Mesenteric fat pad (tissue), 1 donor: Measurements from ENCODE around the gene NUPR2. TPM values are rescaled to one million over a fixed set of nuclear protein-coding genes. Genes with fewer than 3 reads are reported as not detected.
"Not testable (repeated sequence)": the region's sequence is repeated elsewhere in the genome, so short reads cannot be mapped to it uniquely, and the experiment has no call there.

Experiments
- DNase-seq: peaks from one replicate; pipeline ENCODE4 v3.0.0-alpha.2; 2020; ENCODE audit warnings: low spot score
- long read RNA-seq: library from polyadenylated mRNA; unstranded; transcript quantifications from one replicate; pipeline ENCODE4 v2.0.0, GENCODE V29; 2020
- total RNA-seq: library from RNA; stranded (reverse); fragmentation: NEBNext Ultra II Directional; extraction: Animal tissue kit (Norgen Biotek cat#: 25700); gene quantifications from one replicate; pipeline ENCODE4 v1.2.1, GENCODE V29; 2021
- donor health status: DM: yes; HTN: yes; CAD: no.

NUPR2 gene, protein sequence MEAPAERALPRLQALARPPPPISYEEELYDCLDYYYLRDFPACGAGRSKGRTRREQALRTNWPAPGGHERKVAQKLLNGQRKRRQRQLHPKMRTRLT
- not detected for total RNA-seq
- long read RNA-seq: 0 reads

DNA sequence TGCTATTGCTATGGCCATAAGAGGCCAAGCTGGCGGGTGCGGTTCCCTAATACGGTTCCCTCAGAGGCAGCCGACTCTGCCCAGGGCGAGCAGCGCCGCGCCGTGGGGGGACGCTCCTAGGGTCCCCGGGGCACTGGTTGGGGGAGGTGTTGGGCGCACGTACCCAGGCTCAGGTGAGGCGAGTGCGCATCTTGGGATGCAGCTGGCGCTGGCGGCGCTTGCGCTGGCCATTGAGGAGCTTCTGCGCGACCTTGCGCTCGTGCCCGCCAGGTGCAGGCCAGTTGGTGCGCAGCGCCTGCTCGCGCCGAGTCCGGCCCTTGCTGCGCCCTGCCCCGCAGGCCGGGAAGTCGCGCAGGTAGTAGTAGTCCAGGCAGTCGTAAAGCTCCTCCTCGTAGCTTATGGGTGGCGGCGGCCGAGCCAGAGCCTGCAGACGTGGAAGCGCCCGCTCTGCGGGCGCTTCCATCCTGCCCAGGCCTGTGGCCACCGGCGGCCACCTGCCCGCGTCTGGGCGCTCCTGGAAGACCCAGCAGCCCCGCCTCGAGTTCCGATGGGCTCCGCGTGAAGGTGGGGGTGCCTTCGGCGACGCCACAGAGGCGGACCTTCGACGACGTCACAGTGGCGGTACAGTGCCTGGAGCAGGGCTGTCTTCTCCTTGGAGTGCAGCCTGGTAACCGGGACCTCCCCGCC is at the start of gene NUPR2:
TSS of gene NUPR2 (minus strand) at position 566 of the 687 bp plus-strand sequence. CDS start at position 463, 103 bp downstream.
- no peak for DNase-seq

DNA sequence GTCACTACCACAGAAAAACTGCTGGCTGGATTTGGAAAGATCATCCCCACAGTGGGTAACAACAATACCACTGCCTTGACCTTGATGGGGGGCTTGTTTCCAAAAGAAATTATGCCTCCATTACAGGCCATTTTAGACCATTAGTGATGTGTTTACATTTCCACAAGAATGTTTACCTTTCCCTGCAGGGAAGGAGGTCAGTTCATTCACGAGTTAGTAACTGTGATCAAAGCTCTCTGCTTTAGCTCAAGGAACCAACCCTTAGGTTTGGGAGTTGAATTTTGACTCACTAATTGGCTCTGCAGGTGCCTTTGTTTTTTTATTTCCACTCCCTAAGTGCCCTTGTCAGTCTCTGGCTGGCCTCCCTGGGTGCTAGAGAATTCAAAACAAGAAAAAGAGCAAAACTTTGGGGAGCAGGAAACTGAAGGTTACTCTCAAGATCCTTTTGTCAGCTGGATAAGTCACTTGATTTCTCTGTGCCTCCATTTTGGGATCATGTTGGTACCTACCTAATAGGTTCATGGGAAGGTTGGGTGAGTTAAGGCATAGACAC is 41.1 kb upstream of the NUPR2 start:
- DNase-seq: no peak

DNA sequence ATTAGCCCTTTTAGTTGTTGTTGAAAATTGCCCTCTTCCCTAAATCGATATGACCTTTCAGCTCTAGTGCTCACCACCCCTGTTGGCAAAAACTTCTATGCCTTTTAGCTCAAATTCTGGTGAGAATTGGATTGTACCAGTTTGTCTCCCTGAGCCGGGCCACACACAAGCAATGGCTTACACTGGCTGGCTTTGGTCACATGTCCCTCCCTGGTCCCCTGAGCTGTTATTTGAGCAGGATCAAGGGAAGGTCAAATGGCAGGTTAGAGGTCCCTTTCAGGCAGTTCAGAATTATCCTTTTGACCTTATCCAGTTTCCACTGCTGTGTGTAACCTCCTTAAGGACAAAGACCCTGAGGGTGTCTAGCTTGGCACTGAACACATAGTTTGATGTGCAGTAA is 14.8 kb upstream of the NUPR2 start:
- DNase-seq: not testable (repeated sequence)

DNA sequence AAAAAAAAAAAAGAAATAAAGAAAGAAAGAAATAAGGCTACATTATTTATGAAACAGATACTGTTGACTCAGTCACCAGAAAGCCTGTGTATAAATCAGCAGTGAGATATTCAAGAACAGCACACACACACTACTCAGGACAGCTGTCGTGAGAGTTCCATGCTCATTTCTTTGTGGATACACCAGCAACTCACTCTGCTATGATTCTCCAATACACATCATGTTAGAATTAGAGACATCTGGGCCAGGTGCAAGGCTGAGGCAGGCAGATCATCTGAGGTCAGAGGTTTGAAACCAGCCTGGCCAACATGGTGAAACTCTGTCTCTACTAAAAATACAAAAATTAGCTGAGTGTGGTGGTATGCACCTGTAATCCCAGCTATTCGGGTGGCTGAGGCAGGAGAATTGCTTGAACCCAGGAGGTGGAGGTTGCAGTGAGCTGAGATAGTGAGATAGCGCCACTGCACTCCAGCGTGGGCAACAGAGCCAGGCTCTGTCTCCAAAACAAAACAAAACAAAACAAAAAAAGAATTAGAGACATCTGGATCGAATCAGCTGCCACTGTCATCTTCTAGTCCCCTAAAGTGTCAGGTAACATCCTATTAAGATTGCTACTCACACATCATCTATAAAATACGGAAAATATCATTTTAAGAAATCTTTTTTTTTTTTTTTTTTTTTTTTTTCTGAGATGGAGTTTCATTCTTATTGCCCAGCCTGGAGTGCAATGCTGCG is 11.2 kb upstream of the NUPR2 start:
- DNase-seq: no peak

DNA sequence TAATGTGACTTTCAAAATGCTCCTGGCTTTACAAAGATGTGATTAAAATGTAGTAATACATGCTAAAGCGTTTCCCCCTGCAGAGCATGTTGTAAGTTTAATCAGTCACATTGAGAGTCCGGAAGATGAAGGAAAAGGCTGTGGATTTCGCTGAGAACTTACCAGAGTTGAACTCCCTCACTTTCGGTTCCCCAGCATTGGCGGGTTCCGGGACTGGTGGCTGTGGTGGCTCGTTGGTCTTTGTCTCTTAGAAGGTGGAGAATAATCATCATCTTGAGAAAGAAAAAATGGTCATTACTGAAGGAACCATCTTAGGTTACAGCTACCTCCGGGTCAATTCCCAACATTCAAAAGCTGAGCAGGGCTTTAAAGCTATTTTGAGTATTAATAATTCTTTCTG is 9.6 kb upstream of the NUPR2 start:
- DNase-seq: no peak

DNA sequence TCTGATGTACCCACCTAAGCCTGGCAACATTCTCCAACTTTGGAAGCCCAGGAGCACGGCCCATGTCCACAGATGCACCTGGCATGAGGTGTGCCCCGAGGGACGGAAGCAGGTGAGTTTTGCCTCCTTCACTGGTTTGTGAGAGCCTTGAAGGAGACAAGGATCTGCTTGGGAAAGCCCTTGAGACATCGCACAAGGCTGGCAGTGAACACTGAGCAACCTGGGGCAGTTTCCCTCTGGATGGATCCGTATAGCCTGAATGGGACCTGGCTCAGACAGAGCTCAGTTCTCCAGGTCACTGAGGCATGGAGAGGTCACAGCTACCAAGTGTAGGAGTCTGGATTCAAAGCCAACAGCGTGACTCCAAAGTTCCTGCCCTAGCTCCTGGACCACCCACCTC is 8.8 kb upstream of the NUPR2 start:
- DNase-seq: no peak

DNA sequence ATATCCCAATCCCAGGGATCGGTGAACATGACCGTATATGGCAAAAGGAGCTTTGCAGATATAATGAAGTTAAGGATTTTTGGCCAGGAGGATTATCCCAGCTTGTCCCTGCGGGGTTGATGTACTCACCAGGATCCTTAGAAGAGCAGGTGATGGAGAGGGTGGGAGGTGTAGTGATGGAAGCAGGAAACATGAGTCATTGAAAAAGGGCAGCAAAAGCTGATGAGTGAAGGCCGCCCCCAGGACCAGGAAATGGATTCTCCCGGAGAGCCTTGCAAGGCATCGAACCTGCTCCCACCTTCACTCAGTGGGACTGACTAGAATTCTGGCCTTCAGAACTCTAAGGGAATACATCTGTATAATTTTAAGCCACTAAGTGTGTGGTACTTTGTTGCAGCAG is 5.2 kb upstream of the NUPR2 start:
- no peak for DNase-seq

DNA sequence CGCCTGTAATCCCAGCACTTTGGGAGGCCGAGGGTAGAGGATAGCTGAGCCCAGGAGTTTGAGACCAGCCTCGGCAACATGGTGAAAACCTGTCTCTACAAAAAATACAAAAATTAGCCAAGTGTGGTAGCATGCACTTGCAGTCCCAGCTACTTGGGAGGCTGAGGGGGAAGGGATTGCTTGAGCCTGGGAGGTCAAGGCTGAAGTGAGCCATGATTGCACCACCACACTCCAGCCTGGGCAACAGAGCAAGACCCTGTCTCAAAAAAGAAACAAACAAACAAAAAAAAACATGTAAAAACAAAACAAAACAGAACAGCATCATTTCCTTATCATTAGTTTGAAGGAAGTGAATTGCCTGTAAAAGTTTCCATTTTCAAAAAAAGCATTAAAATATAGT is 4.0 kb downstream of the NUPR2 start:
- DNase-seq: not testable (repeated sequence)

DNA sequence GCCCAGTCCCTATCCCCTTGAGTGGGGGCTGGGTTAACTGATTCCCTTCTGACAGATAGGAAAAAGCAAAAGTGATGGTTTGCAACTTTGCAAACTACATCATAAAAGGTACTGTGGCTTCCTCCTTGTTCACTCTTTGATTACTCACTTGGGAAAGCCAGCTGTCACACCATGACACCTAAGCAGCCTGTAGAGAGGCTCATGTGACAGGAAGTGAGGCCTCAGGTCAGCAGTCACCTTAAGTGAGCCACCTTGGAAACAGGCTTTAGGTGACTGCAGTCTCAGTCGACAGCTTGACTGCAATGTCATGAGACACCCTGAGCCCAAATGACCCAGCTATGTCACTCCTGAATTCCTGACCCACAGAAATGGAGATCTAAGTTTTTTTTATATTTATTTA is 5.6 kb downstream of the NUPR2 start:
- DNase-seq: no peak

DNA sequence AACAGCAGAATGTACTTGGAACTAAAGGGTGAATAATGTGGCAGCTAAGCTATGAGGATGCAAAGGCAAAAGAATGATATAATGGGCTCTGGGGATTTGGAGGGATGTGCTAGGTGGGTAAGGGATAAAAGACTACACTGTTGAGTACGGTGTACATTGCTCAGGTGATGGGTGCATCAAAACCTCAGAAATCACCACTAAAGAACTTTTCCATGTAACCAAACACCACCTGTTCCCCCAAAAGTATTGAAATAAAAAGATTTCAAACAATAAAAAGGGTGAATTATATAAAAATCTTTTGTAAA is 8.3 kb downstream of the NUPR2 start:
- DNase-seq: no peak

DNA sequence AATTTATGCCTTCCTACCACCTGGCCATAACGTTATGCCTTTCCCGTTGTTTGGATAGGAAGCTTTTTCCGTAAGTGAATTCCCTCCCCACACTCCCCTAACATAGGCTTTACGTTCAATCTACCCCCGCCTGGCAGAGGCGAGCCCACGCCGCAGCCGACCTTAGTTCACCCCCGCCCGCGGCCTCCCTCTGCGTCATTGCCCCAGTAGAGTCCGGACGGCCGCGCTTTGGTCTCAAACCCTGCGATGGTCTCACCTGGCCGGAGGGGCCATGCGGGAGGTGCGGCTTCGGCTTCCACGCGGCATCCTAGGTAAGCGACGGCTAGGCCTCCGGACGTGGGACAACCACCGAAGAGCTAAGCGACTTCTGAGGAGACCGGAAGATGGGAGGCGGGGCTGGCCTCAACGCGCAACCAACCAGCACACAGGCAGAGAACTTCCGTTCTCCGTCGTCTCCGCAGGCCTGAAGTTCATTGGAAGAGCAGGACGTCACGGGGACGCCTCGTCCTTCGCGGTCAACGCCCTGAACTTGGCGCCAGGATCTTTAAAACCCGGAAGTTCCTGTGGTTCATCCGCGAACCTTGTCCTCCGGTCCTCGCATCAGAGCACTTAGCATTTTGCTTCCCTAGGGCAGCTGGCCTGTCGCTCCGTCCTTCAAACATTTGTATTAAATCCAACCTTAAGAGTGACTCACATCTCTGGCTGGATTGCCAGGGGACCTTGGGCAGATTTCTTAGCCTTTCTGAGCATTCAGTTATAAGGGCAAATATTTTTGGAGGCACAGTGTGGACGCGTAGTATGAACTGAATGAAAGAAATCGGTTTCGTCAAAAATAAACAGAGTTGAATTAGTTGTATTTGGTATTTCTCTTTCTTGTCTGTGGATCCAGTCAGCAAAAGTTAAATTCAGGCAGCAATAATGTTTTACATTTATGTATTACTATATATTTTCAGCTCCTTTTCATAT is 9.8 kb downstream of the NUPR2 start, which contains the start of gene CHCHD2:
TSS of gene CHCHD2 (minus strand) at position 369 of the 966 bp plus-strand sequence. CDS start at position 306, 63 bp downstream.
- peak; percentile 97 for DNase-seq

DNA sequence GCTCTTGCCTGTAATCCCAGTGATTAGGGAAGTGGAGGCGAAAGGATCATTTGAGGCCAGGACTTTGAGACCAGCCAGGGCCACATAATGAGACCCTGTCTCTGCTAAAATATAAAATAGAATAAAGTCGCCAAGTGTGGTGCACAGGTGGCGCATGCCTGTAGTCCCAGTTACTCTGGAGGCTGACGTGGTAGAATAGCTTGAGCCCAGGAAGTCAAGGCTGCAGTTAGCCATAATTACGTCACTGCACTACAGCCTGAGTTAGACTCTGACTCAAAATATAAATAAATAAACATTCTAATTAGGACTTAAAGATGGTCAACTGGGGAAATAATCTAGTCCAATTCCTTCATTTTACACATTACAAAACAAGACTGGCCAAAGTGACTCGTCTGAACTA is 10.7 kb downstream of the NUPR2 start:
- no peak for DNase-seq

DNA sequence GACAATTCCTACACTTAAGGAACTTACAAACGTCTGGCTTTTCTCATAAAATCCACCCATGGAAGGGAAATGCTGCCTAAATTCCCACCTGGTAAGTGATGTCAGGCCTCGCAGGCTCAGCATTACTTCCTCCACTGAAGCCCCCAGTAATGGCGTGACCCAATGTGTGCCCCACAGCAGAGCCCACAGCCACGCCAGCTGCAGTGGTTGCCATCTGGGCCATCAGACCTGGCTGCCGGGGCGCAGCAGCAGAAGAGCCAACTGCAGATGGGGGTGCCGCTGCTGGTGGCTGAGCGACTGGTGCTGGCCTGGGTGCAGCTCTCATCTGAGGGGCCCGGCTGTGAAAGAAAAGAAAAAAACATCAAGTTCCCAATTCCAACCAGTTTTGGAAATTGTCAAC is 12.1 kb downstream of the NUPR2 start:
- not testable (repeated sequence) for DNase-seq

DNA sequence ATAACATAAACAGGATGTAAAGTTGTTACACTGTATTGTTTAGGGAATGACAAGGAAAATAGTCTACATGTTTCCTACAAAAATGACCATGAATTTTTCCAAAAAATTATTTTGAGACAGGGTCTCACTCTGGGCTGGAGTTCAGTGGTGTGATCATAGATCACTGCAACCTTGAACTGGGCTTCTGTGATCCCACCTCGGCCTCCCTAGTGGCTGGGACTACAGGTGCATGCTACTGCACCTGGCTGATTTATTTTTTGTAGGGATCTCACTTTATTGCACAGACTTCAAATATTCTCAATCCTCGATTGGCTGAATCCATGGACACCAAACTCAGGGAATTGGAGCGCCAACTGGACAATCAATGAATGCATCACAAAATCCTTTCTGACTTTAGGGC is 16.6 kb downstream of the NUPR2 start:
- no peak for DNase-seq

DNA sequence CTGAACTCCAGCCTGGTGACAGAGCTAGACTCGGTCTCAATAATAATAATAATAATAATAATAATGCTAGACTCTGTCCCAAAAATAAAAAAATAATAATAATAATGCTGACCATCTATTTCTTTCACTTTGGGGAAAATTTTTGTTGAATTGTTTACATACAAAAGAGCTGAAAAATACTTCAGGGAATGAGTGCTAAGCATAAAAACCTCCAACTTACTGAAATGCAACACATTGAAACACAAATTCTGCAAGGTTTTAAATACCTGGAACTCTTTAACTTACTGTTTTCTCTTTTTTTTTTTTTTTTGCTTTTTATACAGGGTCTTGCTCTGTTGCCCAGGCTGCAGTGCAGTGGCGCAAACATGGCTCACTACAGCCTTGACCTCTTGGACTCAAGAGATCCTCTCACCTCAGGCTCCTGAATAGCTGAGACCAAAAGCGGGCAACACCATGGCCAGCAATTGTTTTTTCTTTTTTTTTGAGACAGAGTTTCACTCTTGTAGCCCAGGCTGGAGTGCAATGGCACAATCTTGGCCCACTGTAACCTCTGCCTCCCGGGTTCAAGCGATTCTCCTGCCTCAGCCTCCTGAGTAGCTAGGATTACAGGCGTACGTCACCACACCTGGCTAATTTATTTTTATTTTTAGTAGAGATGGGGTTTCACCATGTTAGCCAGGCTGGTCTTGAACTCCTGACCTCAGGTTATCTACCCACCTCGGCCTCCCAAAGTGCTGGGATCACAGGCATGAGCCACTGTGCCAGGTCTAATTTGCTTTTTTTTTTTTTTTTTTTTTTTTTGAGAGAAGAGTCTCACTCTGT is 17.8 kb downstream of the NUPR2 start:
- DNase-seq: not testable (repeated sequence)

DNA sequence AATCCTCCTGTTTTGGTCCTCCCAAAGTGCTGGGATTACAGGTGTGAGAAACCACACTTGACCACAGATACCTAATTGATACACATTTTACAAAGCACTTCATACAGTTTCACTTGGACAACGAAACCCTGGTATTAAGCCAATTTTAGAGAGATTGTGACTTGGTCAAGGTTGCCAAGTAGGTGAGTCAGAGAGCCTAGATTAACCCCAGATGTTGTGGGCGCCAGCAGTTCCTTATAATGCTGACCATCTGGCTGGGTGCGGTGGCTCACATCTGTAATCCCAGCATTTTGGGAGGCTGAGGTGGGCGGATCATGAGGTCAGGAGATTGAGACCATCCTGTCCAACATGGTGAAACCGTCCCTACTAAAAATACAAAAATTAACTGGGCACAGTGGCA is 18.5 kb downstream of the NUPR2 start:
- DNase-seq: no peak

DNA sequence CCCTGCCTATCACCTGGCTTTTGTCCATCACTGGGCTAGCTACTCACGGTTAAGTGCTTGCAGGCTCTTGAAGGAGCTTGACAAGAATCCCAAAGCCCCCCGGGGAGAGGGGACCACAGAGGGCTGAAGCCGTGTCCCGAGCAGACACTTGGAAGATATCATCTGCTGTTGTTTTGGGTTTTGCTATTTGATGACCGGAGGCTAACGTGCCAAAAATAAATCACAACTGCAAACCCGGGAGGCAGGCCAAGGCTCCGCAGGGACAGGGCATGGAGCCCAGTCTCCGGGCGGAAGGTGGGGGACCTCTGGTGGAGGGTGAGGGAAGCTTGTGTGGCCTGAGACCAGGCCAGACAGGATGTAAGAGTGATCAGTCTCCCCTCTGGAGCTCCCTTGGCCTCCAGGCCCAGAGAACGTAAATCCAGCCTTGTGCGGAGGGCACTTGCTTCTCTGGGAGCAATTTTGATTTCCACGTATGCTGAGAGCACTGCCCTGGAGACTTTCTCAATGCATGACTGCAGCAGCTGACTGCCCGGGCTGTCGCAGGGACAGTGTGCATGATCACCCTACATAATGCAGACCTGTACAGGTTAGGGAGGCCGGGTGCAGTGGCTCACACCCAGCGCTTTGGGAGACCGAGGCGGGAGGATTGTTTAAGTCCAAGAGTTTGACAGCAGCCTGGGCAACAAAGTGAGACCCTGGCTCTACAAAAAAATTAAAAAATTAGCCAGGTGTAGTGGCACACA is 23.3 kb downstream of the NUPR2 start, which contains the start of gene PHKG1:
TSS of gene PHKG1 (minus strand) at position 164 of the 743 bp plus-strand sequence. CDS start 4,011 bp downstream, outside the sequence.
- DNase-seq: no peak

DNA sequence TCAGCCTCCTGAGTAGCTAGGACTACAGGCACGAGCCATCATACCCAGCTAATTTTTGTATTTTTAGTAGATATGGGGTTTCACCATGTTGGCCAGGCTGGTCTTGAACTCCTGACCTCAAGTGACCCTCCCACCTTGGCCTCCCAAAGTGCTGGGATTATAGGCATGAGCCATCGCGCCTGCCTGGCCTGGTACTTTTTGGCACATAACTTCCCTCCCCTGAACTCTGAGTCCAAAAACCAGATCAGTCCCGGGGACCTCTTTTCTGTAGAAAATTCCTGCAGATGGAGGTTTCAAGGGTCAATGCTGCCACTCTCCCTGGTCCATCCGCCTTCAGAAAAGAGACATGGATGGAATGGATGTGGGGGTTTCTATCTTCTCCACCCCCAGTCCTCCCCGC is 23.8 kb downstream of the NUPR2 start:
- not testable (repeated sequence) for DNase-seq

DNA sequence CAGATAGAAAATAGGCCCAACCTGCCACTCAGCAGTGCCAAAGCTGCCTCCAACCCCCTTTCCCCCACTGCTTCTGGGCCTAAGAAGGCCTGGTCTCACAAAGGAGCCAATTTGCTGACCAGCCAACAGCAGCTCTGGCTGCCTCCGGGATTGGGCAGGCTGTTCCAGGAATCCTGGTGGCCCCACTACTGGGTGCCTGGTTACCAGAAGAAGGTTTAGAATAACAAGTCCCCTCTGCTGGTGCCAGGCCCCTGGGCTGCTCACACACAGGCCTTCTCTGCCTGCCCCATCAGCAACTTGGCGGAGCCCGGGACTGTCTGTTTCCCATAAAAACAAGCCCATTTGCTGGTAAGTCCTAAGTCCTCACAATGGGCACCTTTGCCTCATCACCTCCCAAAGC is 24.6 kb downstream of the NUPR2 start:
- no peak for DNase-seq
